Effector CD8-positive, alpha-beta T cell (primary cell): Measurements from ENCODE around the gene SNCB.

Experiments
- DNase-seq: peaks from one replicate; lab custom pipeline; 2025; lab: John Stamatoyannopoulos, UW

Gene SNCB

GRCh38 chr5:176625512-176625911, 4.8 kb downstream of the SNCB start:
- no peak for DNase-seq

GRCh38 chr5:176624938-176625337, 5.4 kb downstream of the SNCB start:
- no peak for DNase-seq

- DNase-seq, result no peak
Measured at GRCh38 chr5:176624142-176624541, 6.2 kb downstream of the SNCB start.

- no peak for DNase-seq
Measured at GRCh38 chr5:176621661-176622079, 8.7 kb downstream of the SNCB start.

DNA sequence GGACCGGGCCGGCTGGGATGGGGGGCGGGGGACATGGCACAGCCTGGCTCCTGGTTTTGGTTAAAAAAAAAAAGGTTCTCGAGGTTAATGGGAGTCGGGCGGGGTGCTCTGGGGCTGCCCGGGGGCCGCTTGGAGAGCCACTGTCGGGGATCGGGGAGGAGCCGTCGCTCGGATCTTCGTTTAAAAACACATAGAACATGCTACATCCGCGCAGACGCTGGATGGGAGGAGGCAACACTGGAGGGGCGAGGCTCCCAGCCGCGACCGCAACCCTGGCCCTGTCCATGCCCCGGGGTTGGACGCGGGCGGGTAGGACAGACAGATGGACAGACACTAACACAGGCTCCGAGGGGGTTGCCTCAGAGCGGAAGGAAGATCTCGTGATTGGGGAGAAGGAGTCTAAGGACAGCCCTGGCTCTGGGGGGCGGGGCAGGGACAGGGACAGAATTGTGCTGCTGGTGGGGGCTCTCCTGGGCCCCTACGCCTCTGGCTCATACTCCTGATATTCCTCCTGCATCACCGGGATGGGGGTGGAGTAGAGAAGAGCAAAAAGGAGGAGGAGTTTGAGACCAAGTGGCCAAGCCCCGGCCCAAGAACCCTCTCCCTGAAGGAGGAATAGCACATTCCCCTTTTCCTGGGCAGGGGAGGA, 9.9 kb downstream of the SNCB start:
- DNase-seq, result no peak

- DNase-seq, result no peak
Measured at GRCh38 chr5:176619569-176620332, 10.6 kb downstream of the SNCB start.

DNA sequence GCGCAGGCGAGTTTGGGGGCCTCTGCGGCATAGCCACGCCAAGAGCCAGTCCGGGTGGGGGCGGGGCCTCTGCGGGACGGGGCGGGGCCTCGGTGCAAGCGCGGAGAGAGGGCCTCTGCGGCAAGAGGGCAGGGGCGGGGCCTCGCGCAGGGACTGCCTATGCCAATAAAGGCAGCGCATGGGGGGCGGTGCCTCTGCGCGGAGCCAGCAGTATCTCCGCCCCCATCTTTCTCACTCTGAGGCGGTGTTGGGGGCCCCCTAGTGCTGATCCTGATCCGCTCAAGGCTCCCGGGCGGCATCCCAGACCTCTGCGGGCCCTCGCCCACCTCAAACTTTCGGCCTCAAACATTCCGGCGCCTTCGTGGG, 11.1 kb downstream of the SNCB start:
- DNase-seq, result peak; percentile 68

GRCh38 chr5:176618783-176619182, 11.6 kb downstream of the SNCB start:
- no peak for DNase-seq

- no peak for DNase-seq
Measured at GRCh38 chr5:176616511-176616910, 13.8 kb downstream of the SNCB start.

- DNase-seq, result no peak
Measured at GRCh38 chr5:176614805-176615478, 15.4 kb downstream of the SNCB start.

- DNase-seq, result no peak
Measured at GRCh38 chr5:176612855-176613254, 17.5 kb downstream of the SNCB start.

DNA sequence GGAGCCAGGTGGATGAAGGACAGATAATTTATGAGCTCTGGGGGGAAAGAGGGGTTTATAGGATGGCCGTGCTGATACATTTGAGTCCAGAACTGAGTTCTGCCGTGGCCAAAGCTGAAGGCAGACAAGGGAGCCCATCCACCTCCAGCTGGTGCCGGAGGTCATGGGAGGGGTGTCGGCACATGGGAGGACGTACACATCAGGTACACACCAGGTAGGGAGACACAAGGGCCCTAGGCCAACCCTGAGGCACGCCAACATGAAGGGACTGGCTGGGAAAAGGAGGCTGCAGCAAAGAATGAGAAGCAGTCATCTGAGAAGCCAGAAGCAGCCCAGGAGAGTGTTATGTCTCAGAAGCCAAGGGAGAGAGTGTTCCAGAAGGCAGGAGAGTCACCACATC, 18.3 kb downstream of the SNCB start:
- DNase-seq, result no peak

DNA sequence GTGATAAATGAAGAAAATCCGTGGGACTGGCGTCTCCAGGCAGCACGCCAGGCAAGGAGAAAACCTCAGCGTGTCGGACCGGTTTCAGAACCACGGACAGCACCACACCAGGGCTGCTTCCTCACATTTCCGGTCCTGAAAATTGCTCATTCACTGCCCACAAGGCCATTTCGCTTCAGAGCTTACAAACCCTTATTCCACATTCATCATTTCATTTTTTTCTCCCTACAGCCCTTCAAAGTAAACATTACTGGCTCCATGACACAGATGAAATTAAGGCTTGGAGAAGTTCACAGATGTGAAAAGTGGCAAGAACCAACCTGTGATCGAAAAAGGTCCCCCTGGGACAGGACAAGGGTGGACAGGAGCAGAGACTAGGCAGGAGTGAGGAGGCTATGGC, 18.9 kb downstream of the SNCB start:
- DNase-seq, result peak; percentile 26

DNA sequence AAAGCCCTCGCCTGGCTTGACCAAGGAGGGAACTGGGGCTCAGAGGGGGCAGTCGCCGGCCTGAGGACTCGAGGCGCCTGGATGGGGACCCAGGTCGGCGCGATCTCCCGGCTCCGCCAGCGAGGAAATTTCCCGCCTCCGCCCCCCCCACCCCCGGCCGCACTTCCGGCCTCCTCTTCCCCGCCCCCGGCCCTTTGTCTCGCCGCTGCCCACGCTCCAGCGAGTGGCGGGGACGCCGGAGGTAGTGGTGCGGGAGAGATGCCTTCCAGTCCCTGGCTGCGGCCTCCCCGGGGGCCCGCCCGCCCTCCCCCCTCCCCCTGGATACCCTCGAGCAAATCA, 19.9 kb downstream of the SNCB start:
- no peak for DNase-seq

- no peak for DNase-seq
Measured at GRCh38 chr5:176609724-176610434, 20.5 kb downstream of the SNCB start, which contains the start of gene GPRIN1. Gene GPRIN1, minus strand, starts transcription at chr5:176610156. Its CDS starts 10,322 bp downstream, at chr5:176599834.

- no peak for DNase-seq
Measured at GRCh38 chr5:176608937-176609723, 21.2 kb downstream of the SNCB start.

DNA sequence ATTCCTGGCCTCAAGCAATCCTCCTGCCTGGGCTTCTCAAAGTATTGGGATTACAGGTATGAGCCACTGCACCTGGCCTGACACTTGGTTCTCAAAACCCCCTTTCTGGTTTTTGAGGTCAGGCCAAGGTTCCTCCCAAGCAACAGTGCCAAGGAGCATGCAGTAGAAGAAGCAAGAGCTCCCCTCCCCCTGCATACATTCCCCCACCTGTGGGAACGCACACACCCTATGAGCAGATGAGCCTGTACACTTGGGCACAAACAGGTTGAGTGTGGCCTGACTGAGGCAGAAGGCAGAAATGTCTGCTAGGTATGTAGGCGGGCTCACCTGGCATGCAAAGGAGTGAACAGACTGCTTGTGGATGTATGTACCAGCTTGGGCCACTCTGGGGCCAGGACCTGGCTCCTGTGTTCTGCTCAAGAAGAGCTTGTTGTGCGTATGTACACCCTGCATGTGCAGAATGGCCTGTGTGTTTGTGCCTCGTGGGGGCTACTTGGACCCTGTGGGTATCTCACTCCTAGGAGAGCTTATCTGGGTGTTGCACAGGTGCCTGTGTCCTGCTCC, 22.1 kb downstream of the SNCB start:
- no peak for DNase-seq

- DNase-seq, result no peak
Measured at GRCh38 chr5:176606875-176607274, 23.5 kb downstream of the SNCB start.

- DNase-seq, result no peak
Measured at GRCh38 chr5:176606032-176606431, 24.3 kb downstream of the SNCB start.

GRCh38 chr5:176603091-176603490, 27.2 kb downstream of the SNCB start:
- no peak for DNase-seq

DNA sequence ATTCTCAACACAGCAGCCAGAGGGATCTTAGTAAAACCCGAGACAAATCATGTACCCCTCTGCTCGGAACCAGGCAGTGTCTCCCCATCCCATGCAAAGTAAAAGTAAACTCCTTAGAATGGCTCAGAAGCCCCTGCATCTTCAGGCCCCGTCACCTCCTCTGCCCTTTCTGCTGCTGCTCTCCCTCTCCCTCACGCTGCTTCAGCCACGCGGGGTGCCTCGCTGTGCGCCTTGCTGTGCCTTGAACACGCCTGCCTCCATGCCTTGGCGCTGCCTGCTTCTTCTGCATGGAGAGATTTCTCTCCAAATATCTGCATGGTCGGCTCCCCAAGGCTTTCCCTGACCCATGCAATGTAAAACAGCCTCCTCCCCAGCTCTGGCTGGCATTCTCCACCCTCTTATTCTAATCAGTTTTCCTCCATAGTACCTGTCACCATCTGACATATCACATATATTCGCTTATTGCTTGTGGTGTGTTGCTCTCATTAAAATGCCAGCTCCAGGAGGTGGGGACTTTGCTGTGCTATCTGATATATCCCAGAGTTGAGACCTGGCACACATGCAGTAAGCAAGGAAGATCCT, 28.3 kb downstream of the SNCB start:
- no peak for DNase-seq
